PFSK-1 (cell line): ENCODE data around the gene UNC5C.

Source experiments
- FOXP2 ChIP-seq: optimal IDR thresholded peaks from 2 replicates; pipeline ENCODE3; 2011; ENCODE audit warnings: borderline replicate concordance, control low read depth, inconsistent platforms; ENCODE audit not compliant: insufficient read depth; ENCODE audit errors: extremely low read length, extremely low read depth
- POLR2AphosphoS5 ChIP-seq: IDR thresholded peaks from 2 replicates; pipeline ENCODE4 v1.6.1; 2012; ENCODE audit warnings: low read depth, mild to moderate bottlenecking, control low read depth, low read length, moderate library complexity
- SIN3A ChIP-seq: IDR thresholded peaks from 2 replicates; pipeline ENCODE4 v1.6.1; 2012; ENCODE audit warnings: mild to moderate bottlenecking, low read length, moderate library complexity, borderline replicate concordance; ENCODE audit not compliant: insufficient read depth
- TAF1 ChIP-seq: IDR thresholded peaks from 2 replicates; pipeline ENCODE4 v1.6.1; 2012; ENCODE audit warnings: low read length, control low read depth, borderline replicate concordance; ENCODE audit not compliant: insufficient read depth
- TF ChIP-seq, protein P1 (sequence below), 2 experiments: IDR thresholded peaks; 2 replicates each; pipeline versions ENCODE4 v1.6.1 to v1.8.0; 2011 to 2012; ENCODE audit warnings: low read depth in 2 of 2, low read length in 2 of 2, control low read depth in 1 of 2, inconsistent platforms in 1 of 2, mild to moderate bottlenecking in 1 of 2, moderate library complexity in 1 of 2; ENCODE audit not compliant: insufficient read depth in 1 of 2

The UNC5C gene

DNA sequence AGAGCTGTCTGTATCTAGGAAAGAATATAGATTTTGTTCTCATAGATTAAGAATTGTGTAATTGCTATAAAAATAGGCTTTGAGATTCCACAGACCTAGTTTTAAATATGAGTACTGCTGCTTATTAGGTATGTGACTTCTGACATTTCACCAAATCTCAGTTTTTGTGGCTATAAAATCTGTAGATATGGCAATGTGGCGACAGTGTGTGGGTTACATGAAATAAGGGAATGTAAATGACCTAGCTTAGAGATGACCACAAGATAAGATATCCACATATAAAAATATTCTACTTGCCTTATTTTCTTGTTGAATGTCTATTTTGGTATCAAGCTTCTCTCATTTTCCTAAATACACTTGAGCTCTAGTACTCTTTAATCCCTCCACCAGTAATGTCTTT is 193.8 kb downstream of the UNC5C start:
- TF ChIP-seq POLR2AphosphoS5, result no peak

DNA sequence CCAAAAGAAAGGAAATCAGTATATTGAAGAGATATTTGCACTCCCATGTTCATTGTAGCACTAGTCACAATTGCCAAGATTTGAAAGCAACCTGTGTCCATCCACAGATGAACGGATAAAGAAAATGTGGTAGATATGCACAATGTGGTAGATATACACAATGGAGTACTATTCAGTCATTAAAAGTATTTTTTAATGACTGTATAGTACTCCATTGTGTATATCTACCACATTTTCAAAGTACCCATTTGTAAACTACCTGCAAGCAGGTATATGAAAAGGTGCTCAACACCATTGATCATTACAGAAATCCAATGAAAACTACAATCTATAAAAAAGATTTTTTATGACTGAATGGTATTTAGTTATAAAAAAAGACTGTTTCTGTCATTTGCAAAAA is 200.4 kb downstream of the UNC5C start:
- TF ChIP-seq TAF1 (no peak), SIN3A (no peak), POLR2AphosphoS5 (no peak), FOXP2 (no peak)
- TF ChIP-seq, protein P1, sequence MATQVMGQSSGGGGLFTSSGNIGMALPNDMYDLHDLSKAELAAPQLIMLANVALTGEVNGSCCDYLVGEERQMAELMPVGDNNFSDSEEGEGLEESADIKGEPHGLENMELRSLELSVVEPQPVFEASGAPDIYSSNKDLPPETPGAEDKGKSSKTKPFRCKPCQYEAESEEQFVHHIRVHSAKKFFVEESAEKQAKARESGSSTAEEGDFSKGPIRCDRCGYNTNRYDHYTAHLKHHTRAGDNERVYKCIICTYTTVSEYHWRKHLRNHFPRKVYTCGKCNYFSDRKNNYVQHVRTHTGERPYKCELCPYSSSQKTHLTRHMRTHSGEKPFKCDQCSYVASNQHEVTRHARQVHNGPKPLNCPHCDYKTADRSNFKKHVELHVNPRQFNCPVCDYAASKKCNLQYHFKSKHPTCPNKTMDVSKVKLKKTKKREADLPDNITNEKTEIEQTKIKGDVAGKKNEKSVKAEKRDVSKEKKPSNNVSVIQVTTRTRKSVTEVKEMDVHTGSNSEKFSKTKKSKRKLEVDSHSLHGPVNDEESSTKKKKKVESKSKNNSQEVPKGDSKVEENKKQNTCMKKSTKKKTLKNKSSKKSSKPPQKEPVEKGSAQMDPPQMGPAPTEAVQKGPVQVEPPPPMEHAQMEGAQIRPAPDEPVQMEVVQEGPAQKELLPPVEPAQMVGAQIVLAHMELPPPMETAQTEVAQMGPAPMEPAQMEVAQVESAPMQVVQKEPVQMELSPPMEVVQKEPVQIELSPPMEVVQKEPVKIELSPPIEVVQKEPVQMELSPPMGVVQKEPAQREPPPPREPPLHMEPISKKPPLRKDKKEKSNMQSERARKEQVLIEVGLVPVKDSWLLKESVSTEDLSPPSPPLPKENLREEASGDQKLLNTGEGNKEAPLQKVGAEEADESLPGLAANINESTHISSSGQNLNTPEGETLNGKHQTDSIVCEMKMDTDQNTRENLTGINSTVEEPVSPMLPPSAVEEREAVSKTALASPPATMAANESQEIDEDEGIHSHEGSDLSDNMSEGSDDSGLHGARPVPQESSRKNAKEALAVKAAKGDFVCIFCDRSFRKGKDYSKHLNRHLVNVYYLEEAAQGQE (IDR thresholded peaks at IDR 0.05; ENCODE audit: insufficient read depth in 1 of 2, low read depth in 2 of 2, low read length in 2 of 2), result no peak

DNA sequence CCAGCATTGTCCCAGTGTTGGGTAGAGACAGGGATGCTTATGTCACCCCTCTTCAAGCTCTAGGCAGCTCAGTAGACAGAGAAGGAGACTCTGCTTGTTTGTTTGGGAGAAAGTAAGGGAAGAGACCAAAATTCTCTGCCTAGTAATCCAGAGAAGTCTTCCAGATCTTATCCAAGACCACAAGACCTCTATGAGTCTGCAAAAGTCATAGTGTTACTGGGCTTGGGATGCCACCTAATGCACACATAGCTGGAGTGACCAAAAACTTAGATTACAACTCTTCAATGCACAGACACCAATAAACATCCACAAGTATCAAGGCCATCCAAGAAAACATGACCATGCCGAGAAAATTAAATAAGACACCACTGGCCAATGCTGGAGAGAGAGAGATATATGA is 205.5 kb downstream of the UNC5C start:
- TF ChIP-seq TAF1, result no peak
- TF ChIP-seq SIN3A, result no peak
- TF ChIP-seq FOXP2, result no peak
- TF ChIP-seq POLR2AphosphoS5, result no peak
- TF ChIP-seq, protein P1 (IDR thresholded peaks at IDR 0.05; ENCODE audit: insufficient read depth in 1 of 2, low read depth in 2 of 2, low read length in 2 of 2), result no peak

DNA sequence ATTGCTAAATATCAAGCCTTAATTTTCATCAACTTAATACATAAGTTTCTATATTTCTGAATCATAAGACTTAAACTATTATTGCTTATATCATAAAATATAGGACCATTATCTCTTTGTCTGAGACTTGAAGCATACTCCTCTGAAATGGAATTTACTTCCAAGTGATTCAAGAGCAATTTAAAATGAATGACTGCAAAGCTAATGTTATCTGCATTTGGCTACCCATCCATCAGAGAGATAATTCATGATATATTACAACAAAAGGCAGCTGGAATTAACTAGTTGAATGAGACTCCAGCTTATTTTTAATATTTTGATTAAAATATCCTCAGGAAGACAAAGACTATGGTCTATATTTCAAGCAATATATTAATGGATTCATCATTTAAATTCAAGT is 208.6 kb downstream of the UNC5C start:
- no peak for TF ChIP-seq POLR2AphosphoS5
- TF ChIP-seq, protein P1 (IDR thresholded peaks at IDR 0.05; ENCODE audit: insufficient read depth in 1 of 2, low read depth in 2 of 2, low read length in 2 of 2), result no peak
- TF ChIP-seq FOXP2, result no peak
- no peak for TF ChIP-seq TAF1
- no peak for TF ChIP-seq SIN3A

DNA sequence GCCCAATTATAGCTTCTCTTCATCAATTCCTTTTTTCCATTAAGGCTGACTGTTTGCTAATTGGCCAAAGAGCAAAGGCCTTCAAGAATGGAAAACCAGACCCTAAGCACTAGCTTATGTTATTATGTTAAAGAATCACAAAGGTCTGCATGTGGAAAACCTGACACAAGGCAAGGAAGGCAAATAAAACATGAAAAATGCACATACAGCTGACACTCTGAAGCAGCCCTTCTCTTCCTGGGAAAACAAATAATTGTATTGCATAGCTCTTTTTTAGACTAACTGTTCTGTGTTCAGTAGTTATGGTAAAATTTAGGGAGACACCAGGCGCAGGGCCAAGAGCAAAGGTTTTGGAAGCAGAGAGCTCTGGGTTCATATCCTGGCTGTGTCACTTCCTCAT is 223.1 kb downstream of the UNC5C start:
- TF ChIP-seq, protein P1 (IDR thresholded peaks at IDR 0.05; ENCODE audit: insufficient read depth in 1 of 2, low read depth in 2 of 2, low read length in 2 of 2), result no peak
- TF ChIP-seq SIN3A, result no peak
- no peak for TF ChIP-seq TAF1
- TF ChIP-seq POLR2AphosphoS5, result no peak
- TF ChIP-seq FOXP2, result no peak

DNA sequence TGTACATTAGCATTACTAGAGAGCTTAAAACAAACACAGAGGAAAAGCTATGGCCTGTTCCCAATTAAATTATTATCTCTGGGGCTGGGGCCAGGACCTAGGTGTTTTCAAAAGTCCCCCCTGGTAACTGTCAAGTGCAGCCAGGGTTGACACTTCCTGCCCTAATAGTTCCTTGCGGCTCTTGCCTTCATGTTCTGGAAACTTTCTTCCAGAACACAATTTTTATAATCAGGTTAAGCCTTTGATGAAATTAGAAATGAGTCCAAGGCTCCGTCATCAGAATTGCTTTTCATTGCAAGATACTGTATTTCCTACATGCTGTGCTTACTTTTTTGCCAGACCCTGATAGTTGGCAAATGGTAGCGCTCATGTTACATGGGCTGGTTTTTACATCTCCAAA is 229.6 kb downstream of the UNC5C start:
- TF ChIP-seq POLR2AphosphoS5 (no peak), SIN3A (no peak), TAF1 (no peak), FOXP2 (no peak)
- TF ChIP-seq, protein P1 (IDR thresholded peaks at IDR 0.05; ENCODE audit: insufficient read depth in 1 of 2, low read depth in 2 of 2, low read length in 2 of 2), result no peak
